ENCODE data around the gene IKZF3. TPM values are rescaled to one million over a fixed set of nuclear protein-coding genes. Genes with fewer than 3 reads are reported as not detected.

The IKZF3 gene
- total and polyA plus RNA-seq, 10 of the 15 experiments (the other 5 are each of a cell fraction or from before 2014, with no cell fraction given), result 5.5 to 98.2 (median 47.6) TPM

- TF ChIP-seq CTCF (IDR thresholded peaks at IDR 0.05 in 2 of 3, conservative IDR thresholded peaks at IDR 0.05 in 1 of 3; ENCODE audit: control insufficient read depth in 2 of 3, extremely low read depth in 1 of 3, insufficient read depth in 1 of 3, low read depth in 3 of 3, low read length in 3 of 3) (no peak), RBBP5 (conservative IDR thresholded peaks at IDR 0.05) (no peak), ZBED1 (IDR thresholded peaks at IDR 0.05; ENCODE audit: borderline replicate concordance) (no peak; the same call in 1 of the 2 replicates), FOXM1 (IDR thresholded peaks at IDR 0.05; ENCODE audit: low read depth, low read length) (peak; percentile 74), CBX3 (IDR thresholded peaks at IDR 0.05; ENCODE audit: borderline replicate concordance, low read depth) (no peak), NFYB (IDR thresholded peaks at IDR 0.05; ENCODE audit: insufficient read depth, low read depth, low read length) (no peak), POU2F2 (IDR thresholded peaks at IDR 0.05; ENCODE audit: borderline replicate concordance, low read depth, low read length) (peak; percentile 34; the same call in 2 of the 3 replicates), NFIC (IDR thresholded peaks at IDR 0.05; ENCODE audit: low read depth, low read length) (peak; percentile 86), GABPA (IDR thresholded peaks at IDR 0.05; ENCODE audit: low read depth) (peak; percentile 35; the same call in 1 of the 2 replicates), BHLHE40 (IDR thresholded peaks at IDR 0.05; ENCODE audit: borderline replicate concordance in 1 of 2, low read depth in 2 of 2, low read length in 1 of 2) (peak in 1 of 2 experiments; percentile 90; a peak in 3 of 4 replicates), BACH1 (IDR thresholded peaks at IDR 0.05; ENCODE audit: borderline replicate concordance) (no peak), SP1 (IDR thresholded peaks at IDR 0.05; ENCODE audit: low read depth, low read length) (no peak), MLLT1 (IDR thresholded peaks at IDR 0.05) (peak; percentile 64; the same call in 1 of the 2 replicates), POLR2AphosphoS2 (IDR thresholded peaks at IDR 0.05; ENCODE audit: low read depth, low read length) (0 out of 2 replicates have a peak, but pooled peaks have one; percentile 15), BCL11A (IDR thresholded peaks at IDR 0.05; ENCODE audit: low read depth, low read length) (peak; percentile 73), RFX5 (IDR thresholded peaks at IDR 0.05; ENCODE audit: low read depth, low read length) (no peak), FOS (IDR thresholded peaks at IDR 0.05; ENCODE audit: borderline replicate concordance, extremely low read depth, insufficient read length) (no peak), PBX3 (IDR thresholded peaks at IDR 0.05; ENCODE audit: insufficient replicate concordance, low read depth, low read length) (no peak), BCL3 (IDR thresholded peaks at IDR 0.05; ENCODE audit: borderline replicate concordance, insufficient read depth, low read depth, low read length, poor library complexity, severe bottlenecking) (no peak), E2F8 (IDR thresholded peaks at IDR 0.05; ENCODE audit: low read depth, partially characterized antibody) (no peak)
Observed at GRCh38 chr17:39777534-39778365, 86.4 kb downstream of the IKZF3 start (continued).
